HG03521 (cell line): ENCODE results near the gene HYPK.
"Not testable (repeated sequence)": the region's sequence is repeated elsewhere in the genome, so short reads cannot be mapped to it uniquely, and the experiment has no call there.

ENCODE experiments used
- ATAC-seq: cut with Tn5 transposase; IDR thresholded peaks from one replicate; pipeline ENCODE4 v1.9.1; 2021; ENCODE audit warnings: mild to moderate bottlenecking, moderate library complexity; ENCODE audit not compliant: unreplicated experiment

Gene HYPK

DNA sequence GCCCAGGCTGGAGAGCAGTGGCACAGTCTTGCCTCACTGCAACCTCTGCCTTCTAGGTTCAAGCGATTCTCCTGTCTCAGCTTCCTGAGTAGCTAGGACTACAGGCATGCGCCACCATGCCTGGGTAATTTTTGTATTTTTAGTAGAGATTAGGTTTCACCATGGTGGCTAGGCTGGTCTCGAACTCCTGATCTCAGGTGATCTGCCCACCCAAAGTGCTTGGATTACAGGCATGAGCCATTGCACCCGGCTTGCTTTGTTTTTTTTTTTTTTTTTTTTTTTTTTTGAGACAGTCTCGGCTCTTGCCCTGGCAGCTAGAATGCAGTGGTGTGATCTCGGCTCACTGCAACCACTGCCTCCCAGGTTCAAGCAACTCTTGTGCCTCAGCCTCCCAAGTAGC, 32.1 kb downstream of the HYPK start:
- ATAC-seq = not testable (repeated sequence)

DNA sequence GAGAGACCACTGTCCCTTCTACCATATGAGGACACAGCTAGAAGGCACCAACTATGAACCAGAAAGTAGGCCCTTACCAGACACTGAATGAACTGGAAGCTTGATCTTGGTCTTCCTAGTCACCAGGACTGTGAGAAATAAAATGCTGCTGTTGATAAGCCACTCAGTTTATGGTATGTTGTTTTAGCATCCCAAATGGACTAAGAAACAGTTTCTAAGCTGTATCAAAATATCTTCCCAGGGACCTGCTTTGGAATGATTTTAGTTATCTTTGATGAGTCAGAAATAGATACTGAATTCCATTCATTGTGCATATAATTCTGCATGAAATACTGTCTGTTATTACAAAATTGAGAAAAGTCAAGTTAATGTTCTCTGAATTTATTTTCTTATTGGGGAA, 45.0 kb downstream of the HYPK start:
- ATAC-seq = no peak

- ATAC-seq = no peak
Observed at GRCh38 chr15:43851251-43851650, 50.9 kb downstream of the HYPK start.

GRCh38 chr15:43852607-43853006, 52.2 kb downstream of the HYPK start:
- no peak for ATAC-seq
